ENCODE data around the gene LMCD1. TPM values are rescaled to one million over a fixed set of nuclear protein-coding genes. Genes with fewer than 3 reads are reported as not detected.

Gene LMCD1, protein sequence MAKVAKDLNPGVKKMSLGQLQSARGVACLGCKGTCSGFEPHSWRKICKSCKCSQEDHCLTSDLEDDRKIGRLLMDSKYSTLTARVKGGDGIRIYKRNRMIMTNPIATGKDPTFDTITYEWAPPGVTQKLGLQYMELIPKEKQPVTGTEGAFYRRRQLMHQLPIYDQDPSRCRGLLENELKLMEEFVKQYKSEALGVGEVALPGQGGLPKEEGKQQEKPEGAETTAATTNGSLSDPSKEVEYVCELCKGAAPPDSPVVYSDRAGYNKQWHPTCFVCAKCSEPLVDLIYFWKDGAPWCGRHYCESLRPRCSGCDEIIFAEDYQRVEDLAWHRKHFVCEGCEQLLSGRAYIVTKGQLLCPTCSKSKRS
- 69.0 and 70.2 TPM in 2 replicates for total RNA-seq

DNA sequence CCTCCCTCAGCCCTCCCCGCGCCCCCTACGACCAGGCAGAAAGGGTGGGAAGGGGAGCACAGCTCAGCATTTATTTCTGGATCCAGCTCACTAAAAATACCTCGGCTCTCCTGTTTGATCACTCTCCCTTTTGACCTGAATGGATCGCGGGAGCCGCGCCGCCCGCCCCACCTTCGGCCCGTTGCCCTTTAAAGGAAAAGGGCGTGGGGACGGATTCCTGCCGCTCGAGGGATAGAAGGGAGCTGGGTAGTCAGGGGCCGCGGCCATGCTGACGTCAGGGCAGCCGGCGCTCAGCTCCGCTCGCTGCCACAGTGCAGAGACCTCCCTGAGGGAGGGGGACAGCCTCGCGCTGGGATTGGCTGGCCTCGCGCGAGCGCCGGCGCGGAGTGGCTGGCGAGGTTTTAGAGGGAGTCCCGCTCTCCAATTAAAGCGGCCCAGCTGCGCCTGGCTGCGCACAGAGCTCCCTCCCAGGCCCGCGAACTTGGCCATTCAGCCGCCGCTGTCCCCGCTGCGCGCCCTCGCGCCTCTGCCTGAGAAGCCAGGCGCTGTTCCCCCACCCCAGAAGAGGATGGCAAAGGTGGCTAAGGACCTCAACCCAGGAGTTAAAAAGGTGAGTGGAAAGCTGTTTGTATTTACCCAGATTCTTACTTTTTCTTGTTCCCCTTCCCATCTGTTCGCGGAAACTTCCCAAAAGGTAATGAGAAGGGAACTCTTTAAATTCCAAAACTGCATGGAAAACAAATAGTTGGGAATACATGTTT lies at the start of gene LMCD1:
Gene LMCD1 (plus strand): TSS at position 453 of the 761 bp plus-strand sequence. CDS start 116 bp downstream, at position 569.
- TF ChIP-seq, protein P1, sequence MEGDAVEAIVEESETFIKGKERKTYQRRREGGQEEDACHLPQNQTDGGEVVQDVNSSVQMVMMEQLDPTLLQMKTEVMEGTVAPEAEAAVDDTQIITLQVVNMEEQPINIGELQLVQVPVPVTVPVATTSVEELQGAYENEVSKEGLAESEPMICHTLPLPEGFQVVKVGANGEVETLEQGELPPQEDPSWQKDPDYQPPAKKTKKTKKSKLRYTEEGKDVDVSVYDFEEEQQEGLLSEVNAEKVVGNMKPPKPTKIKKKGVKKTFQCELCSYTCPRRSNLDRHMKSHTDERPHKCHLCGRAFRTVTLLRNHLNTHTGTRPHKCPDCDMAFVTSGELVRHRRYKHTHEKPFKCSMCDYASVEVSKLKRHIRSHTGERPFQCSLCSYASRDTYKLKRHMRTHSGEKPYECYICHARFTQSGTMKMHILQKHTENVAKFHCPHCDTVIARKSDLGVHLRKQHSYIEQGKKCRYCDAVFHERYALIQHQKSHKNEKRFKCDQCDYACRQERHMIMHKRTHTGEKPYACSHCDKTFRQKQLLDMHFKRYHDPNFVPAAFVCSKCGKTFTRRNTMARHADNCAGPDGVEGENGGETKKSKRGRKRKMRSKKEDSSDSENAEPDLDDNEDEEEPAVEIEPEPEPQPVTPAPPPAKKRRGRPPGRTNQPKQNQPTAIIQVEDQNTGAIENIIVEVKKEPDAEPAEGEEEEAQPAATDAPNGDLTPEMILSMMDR (conservative IDR thresholded peaks at IDR 0.05; ENCODE audit: low read depth, low read length): peak; percentile 9
- H3K4me3 ChIP-seq (ENCODE audit: low read depth, low read length): peak within 1 kb of the TSS; percentile 66
- DNase-seq (ENCODE audit: low read depth): no peak

DNA sequence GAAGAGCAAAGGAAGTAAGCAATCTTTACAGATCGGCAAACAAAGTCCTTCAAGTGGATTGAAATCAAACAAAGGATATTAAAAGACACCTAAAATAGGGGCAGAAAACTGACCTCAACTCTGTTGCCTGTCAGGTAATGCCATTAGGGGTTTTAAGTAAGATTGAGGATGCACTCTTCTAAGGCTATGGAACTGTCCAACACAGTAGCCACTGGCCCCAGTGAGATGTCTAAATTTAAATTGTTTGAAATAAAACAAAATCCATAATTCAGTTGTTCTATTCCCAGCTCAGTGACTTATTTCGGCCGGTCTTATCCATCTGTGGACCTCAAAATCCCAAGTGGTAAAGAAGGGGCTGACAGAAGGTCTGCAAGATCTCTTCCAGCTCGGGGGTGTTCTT lies 49.5 kb upstream of the LMCD1 start:
- DNase-seq (ENCODE audit: low read depth): no peak
- no peak overlapping the region for H3K4me3 ChIP-seq (ENCODE audit: low read depth, low read length)
- TF ChIP-seq, protein P1 (conservative IDR thresholded peaks at IDR 0.05; ENCODE audit: low read depth, low read length): no peak

DNA sequence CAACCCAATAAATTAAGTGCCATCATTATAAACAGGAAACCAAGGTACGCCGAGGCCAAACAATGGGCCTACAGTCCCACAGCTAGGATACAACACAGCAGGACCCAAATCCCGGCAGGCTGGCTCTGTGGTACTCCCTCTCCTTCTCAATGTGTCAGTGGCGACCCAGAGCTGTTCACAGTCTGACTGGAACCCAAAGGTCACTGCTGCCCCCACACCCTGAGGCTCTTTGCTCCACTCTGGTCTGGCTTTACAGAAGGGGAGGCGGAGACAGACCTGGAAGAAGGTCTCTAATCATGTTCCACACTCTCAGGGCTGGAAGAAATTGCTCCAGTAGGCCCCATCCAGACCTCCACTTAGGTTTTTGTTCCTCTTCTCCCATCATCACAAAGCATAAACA lies 48.5 kb upstream of the LMCD1 start:
- H3K4me3 ChIP-seq (ENCODE audit: low read depth, low read length): no peak overlapping the region
- DNase-seq (ENCODE audit: low read depth): no peak
- TF ChIP-seq, protein P1 (conservative IDR thresholded peaks at IDR 0.05; ENCODE audit: low read depth, low read length): no peak

DNA sequence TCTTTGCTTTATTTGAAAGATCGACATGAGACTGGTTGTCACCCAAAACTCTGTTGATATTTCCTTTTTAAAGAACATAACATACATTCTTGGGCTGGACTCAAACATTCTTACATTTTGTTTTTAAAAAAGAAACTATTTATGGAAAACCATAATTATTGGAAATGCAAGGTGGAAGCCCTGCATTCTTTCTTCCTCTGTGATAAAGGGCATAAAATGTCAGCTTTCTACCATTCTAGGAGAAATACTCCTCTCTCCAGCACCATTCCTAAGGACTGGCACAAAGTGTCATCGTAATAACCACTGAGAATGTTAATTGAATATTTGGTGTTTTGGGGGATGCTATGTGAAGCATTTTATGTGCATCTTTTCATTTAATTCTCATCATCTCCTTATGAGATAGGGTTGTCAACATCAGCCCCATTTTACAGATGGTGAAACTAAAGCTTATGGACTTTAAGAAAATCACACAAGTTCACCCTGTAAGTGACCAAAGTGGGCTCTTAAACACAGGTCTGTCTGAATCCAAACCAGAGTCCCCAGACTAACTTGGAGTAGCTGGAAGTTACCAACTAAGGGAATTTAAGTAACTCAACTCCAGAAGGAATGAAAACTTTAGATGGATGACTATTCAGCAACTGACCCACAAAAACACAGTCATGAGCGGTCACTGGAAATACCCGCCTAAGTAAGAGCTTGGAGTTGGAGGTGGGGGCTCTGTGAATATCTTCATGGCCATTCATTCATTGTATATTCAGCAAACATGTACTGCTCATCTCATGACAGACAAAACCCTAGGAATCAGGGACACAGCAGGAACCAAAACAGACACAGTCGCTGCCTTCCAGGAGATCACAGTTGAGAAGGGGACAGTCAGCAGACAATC lies 45.9 kb upstream of the LMCD1 start:
- no peak overlapping the region for H3K4me3 ChIP-seq (ENCODE audit: low read depth, low read length)
- TF ChIP-seq, protein P1 (conservative IDR thresholded peaks at IDR 0.05; ENCODE audit: low read depth, low read length): no peak
- DNase-seq (ENCODE audit: low read depth): no peak

DNA sequence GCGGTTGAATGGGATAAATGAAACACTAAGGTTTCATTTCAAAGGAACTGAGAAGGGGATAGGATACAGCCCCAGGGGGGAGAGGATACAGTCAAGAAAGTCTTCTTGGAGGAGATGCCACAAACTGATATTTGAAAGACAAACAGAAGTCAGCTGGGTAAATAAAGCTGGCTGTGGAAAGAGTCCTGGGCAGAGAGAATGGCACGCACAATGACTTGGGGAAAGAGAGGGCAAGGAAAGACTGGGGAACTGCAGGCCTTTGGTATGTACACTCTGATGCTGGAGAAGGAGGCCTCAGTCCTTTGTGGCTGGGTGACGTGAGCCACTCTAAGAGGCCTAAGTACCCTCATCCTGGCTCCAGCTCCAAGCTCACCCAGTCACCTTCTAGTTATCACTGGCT lies 45.2 kb upstream of the LMCD1 start:
- H3K4me3 ChIP-seq (ENCODE audit: low read depth, low read length): no peak overlapping the region
- TF ChIP-seq, protein P1 (conservative IDR thresholded peaks at IDR 0.05; ENCODE audit: low read depth, low read length): no peak
- DNase-seq (ENCODE audit: low read depth): no peak

DNA sequence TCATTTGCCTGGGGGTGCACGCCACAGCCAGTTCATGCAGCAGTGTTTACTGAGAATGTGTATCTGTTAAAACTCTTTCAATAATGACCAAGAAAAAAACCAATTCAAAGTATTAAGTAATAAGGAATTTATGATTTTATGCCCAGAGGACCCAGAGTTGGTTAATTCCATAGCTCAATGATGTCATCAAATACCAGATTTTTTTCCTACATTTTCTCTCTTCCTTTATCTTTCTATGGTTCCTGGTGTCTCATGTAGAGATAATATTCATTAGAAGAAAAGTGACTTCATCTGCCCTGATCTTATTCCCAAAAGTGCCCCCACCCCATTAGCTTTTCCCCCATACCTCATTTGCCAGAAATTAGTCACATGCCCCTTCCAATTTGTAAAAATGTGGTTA lies 44.6 kb upstream of the LMCD1 start:
- TF ChIP-seq, protein P1 (conservative IDR thresholded peaks at IDR 0.05; ENCODE audit: low read depth, low read length): no peak
- DNase-seq (ENCODE audit: low read depth): no peak

More for the DNA sequence above, 44.6 kb upstream of the LMCD1 start:
- H3K4me3 ChIP-seq (ENCODE audit: low read depth, low read length): no peak overlapping the region

Data from epithelial cell of proximal tubule (primary cell).